Measurements from ENCODE around the gene ZMAT5.

The ZMAT5 gene, protein sequence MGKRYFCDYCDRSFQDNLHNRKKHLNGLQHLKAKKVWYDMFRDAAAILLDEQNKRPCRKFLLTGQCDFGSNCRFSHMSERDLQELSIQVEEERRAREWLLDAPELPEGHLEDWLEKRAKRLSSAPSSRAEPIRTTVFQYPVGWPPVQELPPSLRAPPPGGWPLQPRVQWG

DNA sequence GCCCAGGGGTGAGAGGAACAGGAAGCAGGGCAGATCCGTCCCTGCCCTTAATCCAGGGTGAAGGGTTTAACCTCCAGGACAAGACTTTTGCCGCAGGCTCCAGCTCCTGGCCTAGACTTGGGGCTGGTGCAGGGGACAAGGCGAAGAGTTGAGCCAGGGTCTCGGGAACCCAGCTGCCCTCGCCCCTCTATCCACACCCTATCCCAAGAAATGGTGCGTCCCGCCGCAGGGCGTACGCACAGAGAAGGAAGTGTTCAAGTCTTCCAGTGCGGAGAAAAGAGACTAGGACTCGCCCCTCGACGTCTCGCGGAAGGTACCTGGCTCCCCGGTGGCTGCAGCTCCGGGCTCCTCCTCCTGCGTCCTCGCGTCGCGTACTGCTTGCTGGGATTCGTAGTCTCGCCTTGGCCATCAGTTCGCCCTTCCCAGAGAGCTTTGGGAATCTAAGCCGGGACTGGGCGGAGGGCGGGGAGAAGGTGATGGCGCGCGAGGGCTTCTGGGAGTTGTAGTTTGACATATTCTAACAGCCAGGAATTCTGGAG, at the start of gene ZMAT5:
ZMAT5 (minus strand) TSS at position 376 of the 539 bp plus-strand sequence. CDS start 18,463 bp downstream, outside the sequence.
- DNase-seq: peak; percentile 84

DNA sequence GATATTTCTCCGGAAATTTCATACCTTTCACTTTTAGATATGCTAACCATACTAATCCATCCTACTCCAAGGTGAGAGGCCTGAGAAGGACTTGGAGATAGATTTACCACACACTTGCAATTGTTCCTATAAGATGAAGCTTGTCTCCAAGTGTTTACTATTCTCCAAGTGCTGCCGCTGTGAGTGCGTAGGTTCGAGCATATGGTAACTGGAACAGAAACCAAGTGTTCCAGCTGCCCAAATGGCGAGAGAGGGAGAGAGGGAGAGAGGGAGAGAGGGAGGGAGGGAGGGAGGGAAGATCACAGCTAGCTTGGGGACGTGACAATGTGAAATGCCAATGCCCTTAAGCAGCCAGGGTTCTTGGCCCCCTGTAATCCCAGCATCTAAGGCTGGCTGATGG, 49.7 kb upstream of the ZMAT5 start:
- DNase-seq: peak; percentile 44

DNA sequence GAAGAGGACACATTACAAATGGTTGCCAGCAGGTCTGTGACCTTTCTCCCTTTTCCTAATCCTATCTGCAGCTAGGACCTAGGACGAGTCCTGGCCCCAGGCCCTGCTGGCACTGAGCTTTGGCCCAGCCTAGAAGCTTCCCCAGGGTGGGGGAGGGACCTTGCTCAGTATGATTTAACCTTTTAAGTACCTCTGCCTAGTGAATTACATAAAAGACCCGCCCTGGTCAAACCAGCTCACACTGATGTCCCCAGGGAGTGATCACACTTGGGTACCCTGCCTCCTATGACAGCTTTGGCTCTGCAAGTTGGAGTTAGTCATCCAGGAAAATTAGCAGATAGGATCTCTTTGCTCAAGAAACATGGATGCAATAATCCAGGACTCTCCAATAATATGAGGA, 49.3 kb upstream of the ZMAT5 start:
- peak; percentile 12 for DNase-seq

GRCh38 chr22:29815580-29815979, 48.8 kb upstream of the ZMAT5 start:
- DNase-seq: no peak

DNA sequence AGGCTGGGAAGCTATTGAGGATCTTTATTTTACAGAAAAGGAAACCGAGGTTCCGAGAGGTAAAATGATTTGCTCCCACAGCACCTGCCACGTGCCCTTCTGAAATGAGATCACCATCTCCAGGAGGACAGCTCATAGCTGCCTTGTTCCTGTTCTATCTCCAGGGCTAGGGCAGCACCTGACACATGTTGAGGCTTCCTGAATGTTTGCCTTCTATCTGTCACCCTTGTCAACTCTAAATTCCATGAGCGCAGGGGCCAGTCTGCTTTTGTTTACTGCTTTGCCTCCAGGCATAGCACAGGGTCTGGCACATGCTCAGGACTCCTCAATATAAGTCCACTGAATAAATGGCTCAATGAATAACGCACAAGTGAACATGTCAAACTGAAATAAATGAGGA, 47.2 kb upstream of the ZMAT5 start:
- no peak for DNase-seq

GRCh38 chr22:29813563-29813962, 46.8 kb upstream of the ZMAT5 start:
- no peak for DNase-seq

- DNase-seq: no peak
These were observed 46.3 kb upstream of the ZMAT5 start for GRCh38 chr22:29813126-29813525.

DNA sequence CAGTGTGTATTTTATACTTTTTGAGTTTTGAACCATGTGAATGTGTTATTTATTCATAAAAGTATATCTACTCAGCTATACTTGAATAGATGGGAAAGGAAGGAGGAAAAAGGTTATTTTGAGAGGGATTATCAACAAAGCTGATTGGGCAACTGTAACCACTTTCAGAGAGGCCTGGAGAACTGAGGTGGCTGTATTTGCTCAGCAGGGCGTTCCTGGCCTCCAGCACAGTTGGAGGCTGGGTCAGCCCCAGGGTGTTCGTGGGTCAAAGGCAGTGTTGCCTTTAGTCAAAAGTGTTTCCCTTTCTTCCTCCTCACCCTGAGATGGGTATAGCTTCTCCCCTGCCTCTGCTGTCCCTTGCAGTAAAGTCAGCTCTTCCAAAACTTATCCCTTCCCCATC, 44.6 kb upstream of the ZMAT5 start:
- DNase-seq: no peak

GRCh38 chr22:29810216-29810615, 43.4 kb upstream of the ZMAT5 start:
- no peak for DNase-seq

DNA sequence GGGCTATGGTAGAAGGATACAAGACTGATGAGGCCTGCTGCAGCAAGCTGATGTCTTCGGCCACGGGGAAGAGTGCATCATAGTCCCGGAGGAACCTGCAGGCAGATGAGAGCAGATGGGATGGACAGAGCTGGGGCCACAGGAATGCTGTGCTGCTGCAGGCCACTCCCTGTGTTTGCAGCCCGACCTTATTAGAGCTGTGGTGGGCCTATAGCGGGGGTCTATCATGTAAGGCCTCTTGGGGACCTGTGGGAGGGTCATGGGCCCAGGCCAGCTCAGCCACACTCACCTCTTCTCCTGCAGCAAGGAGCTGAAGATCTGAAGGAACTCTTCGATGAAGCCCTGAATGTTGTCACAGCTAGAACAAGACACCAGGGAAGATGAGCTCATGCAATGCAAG, 39.4 kb upstream of the ZMAT5 start:
- DNase-seq: no peak

DNA sequence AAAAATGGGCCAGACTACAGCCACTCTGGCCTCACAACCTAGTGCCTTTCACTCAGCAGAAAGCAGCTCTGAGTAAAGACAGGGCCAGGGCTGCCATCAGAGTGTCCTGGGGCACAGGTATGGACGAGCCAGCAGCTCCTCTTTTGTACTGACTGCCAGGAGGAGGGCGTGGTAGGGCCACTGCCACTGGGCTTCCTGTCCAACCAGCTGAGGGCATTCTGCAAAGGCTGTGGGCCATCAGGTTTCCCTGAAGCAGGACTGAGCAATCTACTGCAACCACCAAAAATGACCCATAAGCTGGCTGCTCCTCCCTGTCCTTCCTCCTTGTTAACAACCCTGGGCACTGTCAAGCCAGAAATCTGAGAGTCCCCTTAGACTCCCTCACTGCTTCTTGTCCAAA, 38.2 kb upstream of the ZMAT5 start:
- DNase-seq: no peak

GRCh38 chr22:29803190-29803589, 36.4 kb upstream of the ZMAT5 start:
- DNase-seq: no peak

GRCh38 chr22:29801796-29802195, 35.0 kb upstream of the ZMAT5 start:
- no peak for DNase-seq

DNA sequence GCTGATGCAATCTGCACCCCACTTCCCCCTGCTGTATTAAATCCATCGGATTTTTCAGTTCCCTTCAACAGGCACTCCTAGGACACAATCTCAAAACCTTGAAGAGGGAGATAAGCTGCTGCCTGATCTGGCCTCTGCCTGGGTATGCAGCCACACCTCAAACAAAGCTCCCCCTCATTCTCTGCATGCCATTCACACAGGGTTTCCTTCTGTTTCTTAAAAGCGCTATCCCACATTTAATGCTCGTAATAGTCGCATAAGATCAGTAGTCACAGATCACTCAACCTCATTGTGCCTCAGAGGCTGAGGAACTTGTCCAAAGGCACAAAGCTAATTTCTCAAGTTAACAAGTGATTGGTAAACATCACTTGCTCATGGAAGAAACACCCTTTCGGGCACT, 34.3 kb upstream of the ZMAT5 start:
- DNase-seq: no peak

DNA sequence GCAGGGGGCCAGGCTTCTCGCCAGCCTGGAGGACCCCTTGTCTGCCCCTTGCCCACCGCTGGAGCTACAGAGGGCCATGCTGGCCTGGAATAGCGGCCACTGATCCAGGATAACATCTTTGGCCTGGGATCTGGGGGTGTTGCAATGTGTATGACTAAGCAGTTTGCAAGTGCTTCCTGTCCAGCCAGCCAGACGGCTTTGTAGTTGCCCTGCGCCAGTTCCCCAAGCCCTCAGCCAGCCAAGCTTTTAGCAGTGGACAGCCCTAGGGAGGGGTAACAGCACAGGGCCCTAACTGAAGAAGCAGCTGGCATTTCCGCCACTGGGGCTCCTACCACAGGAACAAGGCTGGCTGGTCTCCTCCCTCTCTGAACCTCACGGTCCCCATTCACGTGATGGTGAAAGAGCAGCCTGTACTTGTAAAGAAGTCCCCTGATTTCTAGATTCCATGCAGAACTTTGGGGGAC, 32.4 kb upstream of the ZMAT5 start:
- no peak for DNase-seq

GRCh38 chr22:29798801-29799200, 32.0 kb upstream of the ZMAT5 start:
- no peak for DNase-seq

- DNase-seq: no peak
These were observed 31.5 kb upstream of the ZMAT5 start for GRCh38 chr22:29798318-29798717.

- DNase-seq: no peak
These were observed 30.5 kb upstream of the ZMAT5 start for GRCh38 chr22:29797351-29797750.

DNA sequence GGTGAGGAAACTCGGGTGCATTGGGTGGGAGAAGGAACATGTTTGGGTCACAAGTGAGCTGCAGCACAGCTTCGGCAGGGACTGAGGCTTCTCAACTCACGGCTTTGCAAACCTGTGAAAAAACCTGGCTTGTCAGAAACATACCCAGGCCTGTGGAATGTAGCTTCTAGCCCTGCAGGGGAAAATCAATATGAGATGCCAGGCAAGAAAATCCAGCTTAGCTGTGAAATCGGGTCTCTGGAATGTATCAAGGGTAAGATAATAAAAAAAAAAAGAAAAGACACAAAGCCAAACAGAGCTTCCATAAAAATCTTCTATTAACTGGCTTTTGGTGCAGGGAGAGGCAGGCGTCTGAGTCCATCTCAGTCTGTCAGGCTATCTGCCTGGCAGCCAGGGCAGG, 28.9 kb upstream of the ZMAT5 start:
- no peak for DNase-seq

DNA sequence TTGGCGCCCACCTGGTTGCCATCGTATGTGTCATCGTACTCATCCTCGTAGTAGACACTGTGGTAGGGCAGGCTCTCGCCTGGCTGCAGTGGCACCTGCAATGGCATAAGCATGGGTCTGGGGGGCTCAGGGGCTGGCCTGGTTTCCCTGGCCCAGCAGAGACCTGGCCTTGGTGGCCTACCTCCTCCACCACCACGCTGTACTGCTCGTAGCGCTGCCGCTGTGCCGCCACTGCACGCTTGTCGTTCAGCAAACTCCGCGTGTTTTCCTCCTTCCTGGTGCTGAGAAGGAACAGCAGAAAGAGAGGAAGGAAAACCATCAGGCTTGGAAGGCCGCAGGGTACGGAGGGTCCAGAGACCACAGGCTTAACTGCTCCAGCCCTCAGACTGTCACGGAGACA, 26.6 kb upstream of the ZMAT5 start:
- DNase-seq: no peak

DNA sequence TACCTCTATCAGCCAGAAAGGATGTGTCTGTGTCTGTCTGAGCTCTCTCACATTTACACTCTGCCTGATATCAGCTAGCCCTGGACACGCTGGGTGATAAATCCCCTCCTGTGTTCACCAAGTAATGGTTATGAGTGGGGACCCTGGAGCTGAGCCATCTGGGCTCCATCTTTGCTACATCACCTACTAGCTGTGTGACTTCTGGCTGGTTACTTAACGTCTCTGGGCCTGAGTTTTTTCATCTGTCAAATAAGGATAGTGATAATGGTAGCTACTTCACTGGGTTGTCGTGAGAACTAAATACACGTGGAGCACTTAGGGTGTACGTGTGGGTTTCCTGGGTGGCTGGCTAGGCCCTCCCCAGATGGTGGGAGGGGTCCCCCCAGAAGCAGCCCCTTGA, 23.3 kb upstream of the ZMAT5 start:
- no peak for DNase-seq

- no peak for DNase-seq
These were observed 21.8 kb upstream of the ZMAT5 start for GRCh38 chr22:29788339-29789279.

- DNase-seq: no peak
These were observed 20.7 kb upstream of the ZMAT5 start for GRCh38 chr22:29787371-29787980.

DNA sequence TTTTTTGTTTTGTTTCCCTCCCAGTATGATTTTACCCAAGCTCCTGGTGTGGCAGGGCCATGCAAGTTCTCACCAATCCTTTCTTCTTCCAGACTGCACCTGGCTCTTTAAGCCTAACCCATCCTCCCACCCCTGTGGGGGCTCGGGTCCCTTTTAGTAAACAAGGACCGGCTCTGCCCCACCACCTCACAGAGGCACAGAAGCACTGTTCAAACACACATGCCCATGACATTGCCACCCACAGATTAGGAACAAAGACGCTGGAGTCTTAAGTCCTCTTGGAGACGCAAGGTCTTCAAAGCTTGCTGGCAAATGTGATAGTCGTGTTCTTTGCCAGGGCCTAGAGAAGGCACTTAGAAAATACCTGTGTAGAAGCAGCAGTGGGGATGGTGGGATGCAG, 19.2 kb upstream of the ZMAT5 start:
- peak; percentile 15 for DNase-seq

Measured in DMS79 treated with DMSO at 0.1 percent for 48 hours (cell line).